Large intestine (tissue), 3 donors: Measurements from ENCODE around the gene NECTIN1. TPM values are rescaled to one million over a fixed set of nuclear protein-coding genes. Genes with fewer than 3 reads are reported as not detected.
"Not testable (repeated sequence)": the region's sequence is repeated elsewhere in the genome, so short reads cannot be mapped to it uniquely, and the experiment has no call there.

Experiments
- DNase-seq, 2 donors: peaks; one replicate each; pipeline versions ENCODE4 v3.0.0 to v3.0.0-alpha.2; 2013
- H3K27ac ChIP-seq: one replicate; pipeline ENCODE4 v1.5.1; 2013; ENCODE audit warnings: low read length
- H3K27me3 ChIP-seq: 2 replicates; pipeline ENCODE4 v1.6.1; 2013; ENCODE audit warnings: low read length; ENCODE audit not compliant: control insufficient read depth, insufficient read depth
- H3K36me3 ChIP-seq: 2 replicates; pipeline ENCODE4 v1.6.1; 2013; ENCODE audit warnings: low read length; ENCODE audit not compliant: control insufficient read depth, insufficient read depth
- H3K4me1 ChIP-seq: one replicate; pipeline ENCODE4 v1.6.1; 2013; ENCODE audit warnings: low read length; ENCODE audit not compliant: control insufficient read depth, insufficient read depth
- H3K4me3 ChIP-seq: one replicate; pipeline ENCODE4 v1.5.1; 2013; ENCODE audit warnings: low read length
- H3K9me3 ChIP-seq: one replicate; pipeline ENCODE4 v1.6.1; 2013; ENCODE audit warnings: mild to moderate bottlenecking, low read depth, low read length, moderate library complexity; ENCODE audit not compliant: control insufficient read depth
- WGBS: methylation state at CpG from one replicate; pipeline ENCODE4 v1.1.5; 2013; ENCODE audit warnings: low lambda C conversion rate; ENCODE audit not compliant: insufficient coverage; 5-methylcytosine and 5-hydroxymethylcytosine counted together
- polyA plus RNA-seq: library from polyadenylated mRNA; unstranded; fragments of 120-200 nt; gene quantifications from one replicate; pipeline ENCODE4 v1.2.1, GENCODE V29; 2013

NECTIN1 gene
- polyA plus RNA-seq, 1 donor = 35.4 TPM

- Histone ChIP-seq H3K4me1 (no peaks in the 10 kb centered on the region), H3K36me3 (no peaks in the 10 kb centered on the region), H3K4me3 (no peak overlapping the region), H3K9me3 (no peaks in the 10 kb centered on the region), H3K27me3 (peaks cover 22% of the 10 kb centered on the region), H3K27ac (no peak overlapping the region)
- DNase-seq = no peak
- WGBS = no CpG with 5 or more reads among the region's 5 CpGs
Observed at GRCh38 chr11:119607726-119608125, 121.3 kb downstream of the NECTIN1 start.

DNA sequence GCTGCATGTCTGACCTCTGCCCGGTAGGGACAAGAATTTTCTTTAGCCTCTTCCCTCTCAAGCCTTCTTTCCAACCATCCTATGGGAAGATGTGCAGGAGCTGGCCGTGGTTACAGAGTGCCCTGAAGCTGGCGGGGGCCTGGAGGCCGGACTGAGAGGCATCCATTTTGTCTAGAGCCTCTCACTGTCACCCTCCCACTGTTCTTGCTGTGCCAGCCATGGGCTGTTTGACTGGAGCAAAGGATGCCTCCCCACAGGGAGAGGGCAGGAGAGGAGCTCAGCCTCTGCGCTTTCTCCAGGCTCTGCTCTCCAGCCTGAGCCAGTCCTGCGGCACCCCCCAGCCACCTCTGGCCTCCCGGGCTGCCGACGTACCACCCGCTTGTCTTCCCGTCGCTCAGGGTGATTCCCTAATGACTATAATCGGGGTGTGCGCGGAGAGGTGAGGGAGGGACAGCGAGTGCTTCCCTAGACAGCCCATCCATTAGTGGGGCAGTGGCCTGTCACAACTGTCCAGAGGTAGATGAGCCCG is 123.8 kb downstream of the NECTIN1 start:
- Histone ChIP-seq H3K27ac (no peak overlapping the region), H3K36me3 (no peaks in the 10 kb centered on the region), H3K9me3 (no peaks in the 10 kb centered on the region), H3K27me3 (peaks cover 17% of the 10 kb centered on the region), H3K4me3 (no peak overlapping the region), H3K4me1 (no peaks in the 10 kb centered on the region)
- no peak for DNase-seq
- WGBS = no CpG with 5 or more reads among the region's 17 CpGs

DNA sequence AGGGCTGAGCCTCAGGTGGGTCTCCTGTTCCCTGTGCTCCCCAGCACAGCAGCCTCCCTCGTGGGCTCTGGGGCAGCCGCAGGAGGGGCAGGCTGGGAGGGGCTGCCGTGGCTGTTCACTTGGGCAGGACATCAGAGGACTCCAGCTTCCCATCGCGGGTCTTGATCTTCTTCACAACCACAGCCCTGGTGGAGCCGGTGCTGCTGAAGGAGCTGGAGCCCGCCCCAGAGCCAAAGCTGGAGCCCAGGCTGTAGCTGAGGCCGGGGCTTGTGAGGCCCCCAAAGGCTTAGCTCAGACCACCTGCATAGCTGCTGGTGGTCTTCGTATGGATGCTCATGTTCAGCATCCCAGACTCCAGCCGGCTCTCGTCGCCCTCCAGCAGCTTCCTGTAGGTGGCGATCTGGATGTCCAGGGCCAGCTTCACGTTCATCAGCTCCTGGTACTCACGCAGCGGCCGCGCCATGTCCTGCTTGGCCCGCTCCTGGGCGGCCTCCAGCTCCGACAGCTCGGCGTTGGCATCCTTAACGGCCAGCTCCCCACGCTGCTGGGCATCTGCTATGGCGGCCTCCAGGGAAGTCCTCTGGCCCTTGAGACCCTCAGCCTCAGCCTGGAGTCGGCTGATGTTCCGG is 126.1 kb downstream of the NECTIN1 start:
- H3K4me3 ChIP-seq = no peak overlapping the region
- DNase-seq = no peak
- no peaks in the 10 kb centered on the region for H3K36me3 ChIP-seq
- no peaks in the 10 kb centered on the region for H3K9me3 ChIP-seq
- H3K27me3 ChIP-seq = peaks cover 8% of the 10 kb centered on the region
- H3K4me1 ChIP-seq = no peaks in the 10 kb centered on the region
- H3K27ac ChIP-seq = no peak overlapping the region
- no CpG with 5 or more reads among the region's 28 CpGs for WGBS

GRCh38 chr11:119599864-119600541 is 129.0 kb downstream of the NECTIN1 start:
- WGBS = 100% methylated on average over 1 of the region's 10 CpGs
- no peaks in the 10 kb centered on the region for H3K27me3 ChIP-seq
- H3K36me3 ChIP-seq = no peaks in the 10 kb centered on the region
- no peak for DNase-seq
- H3K9me3 ChIP-seq = no peaks in the 10 kb centered on the region
- no peaks in the 10 kb centered on the region for H3K4me1 ChIP-seq
- no peak overlapping the region for H3K4me3 ChIP-seq
- no peak overlapping the region for H3K27ac ChIP-seq

DNA sequence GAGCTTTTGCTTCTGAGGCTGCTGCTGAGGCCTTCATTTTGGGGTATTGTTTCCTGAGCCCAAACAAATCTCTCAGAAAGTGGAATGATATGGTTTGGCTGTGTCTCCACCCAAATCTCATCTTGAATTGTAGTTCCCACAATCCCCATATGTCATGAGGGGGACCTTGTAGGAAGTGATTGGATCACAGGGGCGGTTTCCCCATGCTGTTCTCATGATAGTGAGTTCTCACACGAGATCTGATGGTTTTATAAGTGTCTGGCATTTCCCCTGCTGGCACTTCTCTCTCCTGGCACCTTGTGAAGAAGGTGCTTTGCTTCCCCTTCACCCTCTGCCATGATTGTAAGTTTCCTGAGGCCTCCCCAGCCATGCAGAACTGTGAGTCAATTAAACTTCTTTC is 133.1 kb downstream of the NECTIN1 start:
- H3K36me3 ChIP-seq, H3K27me3 ChIP-seq, H3K27ac ChIP-seq, H3K4me3 ChIP-seq, H3K4me1 ChIP-seq, DNase-seq, H3K9me3 ChIP-seq: not testable (repeated sequence)
- WGBS = no CpG with 5 or more reads among the region's 2 CpGs

DNA sequence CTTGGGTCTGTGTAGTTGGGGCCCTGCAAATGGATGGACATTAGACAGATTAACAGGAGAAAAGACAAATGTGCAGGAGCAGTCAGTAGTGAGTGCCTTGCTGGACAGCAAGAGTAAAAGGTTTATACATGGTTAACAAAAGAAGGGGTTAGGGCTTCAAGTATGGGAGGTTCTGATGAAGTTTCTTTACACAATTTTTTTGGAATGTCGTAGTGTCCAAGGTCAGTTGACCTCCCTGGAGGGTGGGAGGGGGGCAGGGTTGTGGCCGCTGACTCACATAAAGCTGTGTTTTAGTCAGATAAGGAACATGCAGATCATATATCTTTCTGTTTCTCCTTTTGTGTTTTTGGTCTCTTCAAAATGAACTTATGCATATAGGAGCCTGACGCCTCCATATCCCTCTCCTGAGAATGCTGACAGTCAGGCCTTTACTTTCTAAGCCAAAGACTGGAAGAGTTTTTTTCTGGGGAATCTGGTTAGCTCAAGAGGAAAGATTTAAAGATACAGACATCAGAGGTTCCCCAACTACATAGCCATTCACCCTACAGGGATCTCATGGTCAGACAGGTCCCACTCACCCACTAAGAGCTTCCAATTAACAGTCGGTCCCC is 134.3 kb downstream of the NECTIN1 start:
- no peaks in the 10 kb centered on the region for H3K9me3 ChIP-seq
- no peaks in the 10 kb centered on the region for H3K27me3 ChIP-seq
- no peak overlapping the region for H3K4me3 ChIP-seq
- DNase-seq = no peak
- H3K36me3 ChIP-seq = no peaks in the 10 kb centered on the region
- H3K27ac ChIP-seq = no peak overlapping the region
- no peaks in the 10 kb centered on the region for H3K4me1 ChIP-seq
- WGBS = no CpG with 5 or more reads among the region's 4 CpGs

DNA sequence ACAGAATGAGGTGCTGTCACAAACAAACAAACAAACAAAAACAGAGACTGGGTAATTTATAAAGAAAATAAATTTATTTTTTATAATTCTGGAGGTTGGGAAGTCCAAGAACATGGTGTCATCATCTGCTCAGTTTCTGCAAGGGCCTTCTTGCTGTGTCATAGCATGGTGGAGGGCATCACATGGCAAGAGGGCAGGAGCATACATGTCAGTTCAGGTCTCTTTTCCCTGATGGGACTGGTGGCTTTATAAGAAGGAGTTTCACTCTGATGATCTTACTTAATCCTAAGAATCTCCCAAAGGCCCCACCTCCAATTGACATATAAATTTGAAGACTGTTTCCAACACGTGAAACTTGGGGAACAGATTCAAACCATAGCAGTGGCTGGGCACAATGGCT is 135.7 kb downstream of the NECTIN1 start:
- WGBS = no CpG with 5 or more reads among the region's 1 CpG
- no peak for DNase-seq
- Histone ChIP-seq H3K27ac (no peak overlapping the region), H3K36me3 (no peaks in the 10 kb centered on the region), H3K27me3 (no peaks in the 10 kb centered on the region), H3K9me3 (no peaks in the 10 kb centered on the region), H3K4me3 (no peak overlapping the region), H3K4me1 (no peaks in the 10 kb centered on the region)

DNA sequence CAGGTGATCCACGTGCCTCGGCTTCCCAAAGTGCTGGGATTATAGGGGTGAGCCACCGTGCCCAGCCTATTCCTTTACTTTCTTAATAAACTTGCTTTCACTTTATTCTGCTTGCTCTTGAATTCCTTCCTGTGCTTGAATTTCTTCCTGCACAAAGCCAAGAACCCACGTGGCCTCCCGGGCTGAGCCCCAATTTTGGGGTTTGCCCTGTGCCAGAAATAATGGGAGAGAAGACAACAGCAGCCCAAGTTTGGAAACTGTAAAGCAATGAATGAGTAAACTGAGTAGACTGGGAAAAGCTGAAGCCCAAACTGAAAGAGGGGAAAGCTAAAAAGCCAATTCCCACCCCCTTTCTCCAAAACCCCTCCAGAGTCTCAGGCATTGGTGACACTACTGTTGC is 136.4 kb downstream of the NECTIN1 start:
- DNase-seq = no peak
- no CpG with 5 or more reads among the region's 5 CpGs for WGBS

GRCh38 chr11:119591836-119592310 is 137.1 kb downstream of the NECTIN1 start:
- 92% methylated on average over 2 of the region's 5 CpGs for WGBS

More for the DNA sequence above, 136.4 kb downstream of the NECTIN1 start:
- no peaks in the 10 kb centered on the region for H3K4me1 ChIP-seq
- no peaks in the 10 kb centered on the region for H3K36me3 ChIP-seq
- H3K27me3 ChIP-seq = no peaks in the 10 kb centered on the region
- H3K9me3 ChIP-seq = peaks cover 3% of the 10 kb centered on the region
- H3K27ac ChIP-seq = no peak overlapping the region
- H3K4me3 ChIP-seq = no peak overlapping the region

DNA sequence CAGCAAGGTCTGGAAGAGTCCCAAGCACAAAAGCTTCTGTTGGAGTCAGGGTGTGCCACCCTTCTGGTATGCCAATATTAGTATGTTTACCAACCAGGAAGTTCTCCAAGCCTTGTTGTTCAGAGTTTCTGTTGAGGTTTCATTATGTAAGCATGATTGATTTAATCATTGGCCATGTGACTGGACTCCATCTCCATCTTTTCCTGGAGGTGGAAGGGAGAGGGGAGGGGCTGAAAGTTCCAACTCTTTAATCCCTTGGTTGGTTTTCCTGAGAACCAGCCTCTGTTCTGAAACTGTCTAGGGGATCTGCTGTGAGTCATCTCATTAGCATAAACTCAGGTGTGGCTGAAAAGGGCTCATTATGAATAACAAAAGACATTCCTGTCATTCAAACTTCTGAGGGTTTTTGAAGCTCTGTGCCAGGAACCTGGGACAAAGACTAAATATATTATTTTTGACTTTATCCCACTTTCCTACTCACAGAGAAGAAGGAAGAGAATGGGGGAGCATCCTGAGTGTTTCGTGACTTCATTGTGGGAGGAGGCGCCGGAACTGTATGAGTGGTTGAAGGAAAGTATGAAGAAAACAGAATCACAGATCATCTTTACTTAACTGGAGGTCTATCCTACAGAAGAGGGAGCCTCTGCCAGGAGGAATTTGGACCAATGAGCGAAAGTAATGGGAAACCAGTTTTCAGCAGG is 138.2 kb downstream of the NECTIN1 start:
- no peaks in the 10 kb centered on the region for H3K4me1 ChIP-seq
- H3K36me3 ChIP-seq = no peaks in the 10 kb centered on the region
- H3K4me3 ChIP-seq = no peak overlapping the region
- no peaks in the 10 kb centered on the region for H3K27me3 ChIP-seq
- H3K9me3 ChIP-seq = peaks cover 4% of the 10 kb centered on the region
- WGBS = no CpG with 5 or more reads among the region's 4 CpGs
- H3K27ac ChIP-seq = no peak overlapping the region
- no peak for DNase-seq

More at GRCh38 chr11:119591836-119592310, 137.1 kb downstream of the NECTIN1 start:
- peaks cover 4% of the 10 kb centered on the region for H3K9me3 ChIP-seq
- H3K27me3 ChIP-seq = no peaks in the 10 kb centered on the region
- no peak overlapping the region for H3K4me3 ChIP-seq
- no peak for DNase-seq
- H3K36me3 ChIP-seq = no peaks in the 10 kb centered on the region
- no peak overlapping the region for H3K27ac ChIP-seq
- H3K4me1 ChIP-seq = no peaks in the 10 kb centered on the region
